GM19043 (cell line): ENCODE measurements around the gene PPP1R9A.

Source experiments
- ATAC-seq: cut with Tn5 transposase; IDR thresholded peaks from one replicate; pipeline ENCODE4 v1.9.1; 2021; ENCODE audit warnings: low read depth; ENCODE audit not compliant: unreplicated experiment

The PPP1R9A gene

GRCh38 chr7:95089414-95090315, 182.3 kb downstream of the PPP1R9A start:
- no peak for ATAC-seq

- no peak for ATAC-seq
These were observed 184.9 kb downstream of the PPP1R9A start for GRCh38 chr7:95092324-95092723.

GRCh38 chr7:95095259-95095965, 188.0 kb downstream of the PPP1R9A start:
- no peak for ATAC-seq

GRCh38 chr7:95095966-95096540, 188.7 kb downstream of the PPP1R9A start:
- ATAC-seq = no peak

- no peak for ATAC-seq
These were observed 189.9 kb downstream of the PPP1R9A start for GRCh38 chr7:95097291-95097690.

- no peak for ATAC-seq
These were observed 190.5 kb downstream of the PPP1R9A start for GRCh38 chr7:95097851-95098250.

GRCh38 chr7:95099106-95099505, 191.7 kb downstream of the PPP1R9A start:
- ATAC-seq = no peak

- no peak for ATAC-seq
These were observed 194.0 kb downstream of the PPP1R9A start for GRCh38 chr7:95101422-95101821.

- no peak for ATAC-seq
These were observed 195.3 kb downstream of the PPP1R9A start for GRCh38 chr7:95102662-95103061.

GRCh38 chr7:95104739-95105138, 197.3 kb downstream of the PPP1R9A start:
- no peak for ATAC-seq

- ATAC-seq = no peak
These were observed 198.2 kb downstream of the PPP1R9A start for GRCh38 chr7:95105627-95106026.

GRCh38 chr7:95106401-95106800, 199.0 kb downstream of the PPP1R9A start:
- ATAC-seq = no peak

GRCh38 chr7:95110707-95111106, 203.3 kb downstream of the PPP1R9A start:
- no peak for ATAC-seq

GRCh38 chr7:95113590-95113989, 206.2 kb downstream of the PPP1R9A start:
- no peak for ATAC-seq

- no peak for ATAC-seq
These were observed 218.8 kb downstream of the PPP1R9A start for GRCh38 chr7:95126053-95126709.

- ATAC-seq = no peak
These were observed 225.1 kb downstream of the PPP1R9A start for GRCh38 chr7:95132500-95132899.

- ATAC-seq = no peak
These were observed 232.5 kb downstream of the PPP1R9A start for GRCh38 chr7:95139922-95140321.

GRCh38 chr7:95141755-95142154, 234.4 kb downstream of the PPP1R9A start:
- no peak for ATAC-seq

GRCh38 chr7:95144256-95144655, 236.9 kb downstream of the PPP1R9A start:
- ATAC-seq = no peak

- no peak for ATAC-seq
These were observed 248.6 kb downstream of the PPP1R9A start for GRCh38 chr7:95155965-95156364.

- ATAC-seq = no peak
These were observed 250.0 kb downstream of the PPP1R9A start for GRCh38 chr7:95157381-95157780.
